GM06990 (cell line): Measurements from ENCODE around the gene SYT7.

Source experiments
- DNase-seq: peaks from one replicate; pipeline ENCODE4 v3.0.0-alpha.2; 2011; ENCODE audit not compliant: insufficient read length; ENCODE audit errors: extremely low read depth
- H3K27me3 ChIP-seq: replicated peaks from 2 replicates; pipeline ENCODE4 v1.6.0; 2011; ENCODE audit warnings: low read length; ENCODE audit not compliant: control insufficient read depth, insufficient read depth
- H3K36me3 ChIP-seq: 2 replicates; pipeline ENCODE4 v1.5.1; 2011; ENCODE audit warnings: low read length; ENCODE audit not compliant: control insufficient read depth, insufficient read depth
- H3K4me3 ChIP-seq: replicated peaks from 2 replicates; pipeline ENCODE4 v1.5.1; 2011; ENCODE audit warnings: low read depth, mild to moderate bottlenecking, control low read depth, low read length
- CTCF ChIP-seq: IDR thresholded peaks from 2 replicates; pipeline ENCODE4 v1.5.1; 2011; ENCODE audit warnings: low read length, control low read depth, mild to moderate bottlenecking, inconsistent platforms; ENCODE audit not compliant: insufficient read depth, poor library complexity, severe bottlenecking

The SYT7 gene

GRCh38 chr11:61503135-61503770 is 77.6 kb downstream of the SYT7 start:
- H3K36me3 ChIP-seq, result no peaks in the 10 kb centered on the region
- no peak for TF ChIP-seq CTCF
- H3K27me3 ChIP-seq, result peaks cover 3% of the 10 kb centered on the region
- no peak for DNase-seq
- no peak overlapping the region for H3K4me3 ChIP-seq

DNA sequence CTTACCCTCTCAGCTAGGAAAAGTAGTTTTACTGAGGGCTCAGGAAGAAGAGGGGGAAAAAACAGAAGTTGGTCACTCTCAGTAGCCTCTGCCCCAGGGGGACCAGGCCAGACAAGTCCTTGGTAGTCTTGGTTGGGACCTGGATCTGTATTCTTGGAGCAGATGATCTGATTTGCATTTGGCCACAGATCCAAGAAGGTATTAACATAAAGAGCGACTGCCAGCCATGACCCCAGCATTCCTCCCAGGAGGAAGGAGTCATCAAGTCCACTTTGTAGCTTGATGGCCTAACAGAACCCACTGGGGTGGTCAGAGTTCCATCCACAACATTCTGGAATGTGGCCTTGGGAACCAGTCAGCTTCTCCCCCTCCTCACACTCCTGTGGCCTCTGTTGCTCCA is 78.4 kb downstream of the SYT7 start:
- H3K36me3 ChIP-seq, result no peaks in the 10 kb centered on the region
- no peak for DNase-seq
- TF ChIP-seq CTCF, result no peak
- H3K4me3 ChIP-seq, result no peak overlapping the region
- peaks cover 2% of the 10 kb centered on the region; the same call in 1 of the 2 replicates for H3K27me3 ChIP-seq

GRCh38 chr11:61499816-61500491 is 80.9 kb downstream of the SYT7 start:
- H3K4me3 ChIP-seq, result no peak overlapping the region
- DNase-seq, result no peak
- TF ChIP-seq CTCF, result no peak

DNA sequence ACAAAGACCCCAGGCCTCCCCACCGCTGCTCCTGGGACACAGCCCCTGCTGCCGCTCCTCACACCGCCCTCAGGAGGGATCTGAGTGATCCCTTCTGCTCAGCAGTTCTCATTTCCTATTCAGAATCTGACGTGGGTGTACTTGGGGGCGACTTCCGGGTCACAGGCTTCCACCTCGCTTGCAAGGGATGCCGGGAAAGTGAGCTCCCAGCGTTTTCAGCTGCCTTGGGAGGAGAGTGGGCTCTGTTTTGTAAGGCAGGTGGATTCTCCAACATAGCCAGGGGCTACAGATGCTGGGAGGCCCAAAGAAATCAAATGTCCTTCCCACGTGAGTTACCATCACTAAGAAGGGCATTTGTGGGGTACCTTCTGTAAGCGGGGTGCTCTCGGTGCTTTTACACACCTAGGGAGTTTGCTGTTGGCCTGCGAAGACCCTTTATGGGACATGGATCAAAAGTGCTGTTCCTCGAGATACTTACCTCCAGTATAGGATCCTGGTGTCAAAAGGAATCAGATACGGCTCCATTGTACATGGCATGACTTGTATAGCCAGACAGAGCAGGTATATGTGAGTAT is 82.0 kb downstream of the SYT7 start:
- no peaks in the 10 kb centered on the region for H3K36me3 ChIP-seq
- H3K4me3 ChIP-seq, result no peak overlapping the region
- no peak for TF ChIP-seq CTCF
- no peak for DNase-seq
- H3K27me3 ChIP-seq, result no peaks in the 10 kb centered on the region

More at GRCh38 chr11:61499816-61500491, 80.9 kb downstream of the SYT7 start:
- no peaks in the 10 kb centered on the region for H3K36me3 ChIP-seq
- no peaks in the 10 kb centered on the region for H3K27me3 ChIP-seq

GRCh38 chr11:61497876-61498275 is 83.0 kb downstream of the SYT7 start:
- no peak overlapping the region for H3K4me3 ChIP-seq

More at GRCh38 chr11:61497876-61498275, 83.0 kb downstream of the SYT7 start:
- Histone ChIP-seq H3K27me3 (no peaks in the 10 kb centered on the region), H3K36me3 (no peaks in the 10 kb centered on the region)
- no peak for DNase-seq
- TF ChIP-seq CTCF, result no peak
